ENCODE measurements around the gene ZNF511.
A peak's percentile ranks its signal among the peaks of the same experiment; 100 is the strongest.
"Not testable (repeated sequence)": the region's sequence is repeated elsewhere in the genome, so short reads cannot be mapped to it uniquely, and the experiment has no call there.

The ZNF511 gene

DNA sequence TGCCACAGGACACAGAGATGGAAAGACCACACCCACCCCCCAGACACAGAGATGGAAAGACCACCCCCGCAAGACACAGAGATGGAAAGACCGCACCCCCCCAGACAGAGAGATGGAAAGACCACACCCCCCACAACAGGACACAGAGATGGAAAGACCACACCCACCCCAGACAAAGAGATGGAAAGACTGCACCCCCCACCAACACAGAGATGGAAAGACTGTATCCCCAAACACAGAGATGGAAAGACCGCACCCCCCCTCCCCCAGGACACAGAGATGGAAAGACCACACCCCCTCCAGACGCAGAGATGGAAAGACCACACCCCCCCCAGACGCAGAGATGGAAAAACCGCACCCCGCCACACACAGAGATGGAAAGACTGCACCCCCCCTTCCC lies 8.0 kb downstream of the ZNF511 start:
- DNase-seq, result no peak

DNA sequence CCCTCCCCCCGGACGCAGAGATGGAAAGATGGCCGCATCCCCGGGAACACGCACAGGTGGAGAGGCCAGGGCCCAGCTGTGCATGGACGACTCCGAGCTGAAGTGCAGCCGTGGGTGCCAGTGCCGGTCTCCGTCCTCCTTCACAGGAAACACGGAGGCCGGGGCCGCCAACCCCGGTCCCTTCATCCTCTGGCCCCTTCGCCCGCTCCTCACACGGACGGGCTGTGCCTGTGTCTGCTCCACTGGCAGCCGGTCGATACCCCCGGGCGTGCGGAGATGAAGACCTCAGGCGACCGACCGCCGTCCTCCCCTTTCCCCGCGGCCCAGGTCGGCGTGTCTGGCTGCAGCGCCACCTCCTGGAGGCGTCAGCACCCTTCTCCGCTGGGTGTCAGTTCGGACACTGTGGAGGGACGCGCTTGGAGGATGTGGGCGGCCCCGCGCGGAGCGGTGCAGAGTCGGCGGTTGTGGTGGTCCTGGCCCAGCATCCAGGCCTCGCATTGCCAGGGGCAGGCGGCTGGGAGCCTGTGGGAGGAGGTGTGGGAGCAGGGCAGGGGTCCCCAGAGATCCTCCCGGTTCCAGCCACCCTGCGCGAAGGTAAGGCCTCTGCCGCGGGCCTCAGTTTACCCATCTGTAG lies 9.9 kb downstream of the ZNF511 start:
- DNase-seq, result peak; percentile 69

DNA sequence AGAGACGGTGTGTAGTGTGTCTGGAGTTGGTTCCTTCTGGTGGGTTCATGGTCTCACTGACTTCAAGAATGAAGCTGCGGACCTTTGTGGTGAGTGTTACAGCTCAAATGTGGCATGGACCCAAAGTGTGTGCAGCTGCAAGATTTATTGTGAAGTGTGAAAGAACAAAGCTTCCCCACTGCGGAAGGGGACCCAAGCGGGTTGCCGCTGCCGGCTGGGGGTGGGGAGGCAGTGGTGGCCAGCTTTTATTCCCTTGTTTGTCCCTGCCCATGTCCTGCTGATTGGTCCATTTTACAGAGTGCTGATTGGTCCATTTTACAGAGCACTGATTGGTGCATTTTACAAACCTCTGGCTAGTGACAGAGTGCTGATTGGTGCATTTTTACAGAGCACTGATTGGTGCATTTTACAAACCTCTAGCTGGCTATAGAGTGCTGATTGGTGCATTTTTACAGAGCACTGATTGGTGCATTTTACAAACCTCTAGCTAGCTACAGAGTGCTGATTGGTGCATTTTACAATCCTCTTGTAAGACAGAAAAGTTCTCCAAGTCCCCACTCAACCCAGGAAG lies 12.2 kb downstream of the ZNF511 start:
- not testable (repeated sequence) for DNase-seq

DNA sequence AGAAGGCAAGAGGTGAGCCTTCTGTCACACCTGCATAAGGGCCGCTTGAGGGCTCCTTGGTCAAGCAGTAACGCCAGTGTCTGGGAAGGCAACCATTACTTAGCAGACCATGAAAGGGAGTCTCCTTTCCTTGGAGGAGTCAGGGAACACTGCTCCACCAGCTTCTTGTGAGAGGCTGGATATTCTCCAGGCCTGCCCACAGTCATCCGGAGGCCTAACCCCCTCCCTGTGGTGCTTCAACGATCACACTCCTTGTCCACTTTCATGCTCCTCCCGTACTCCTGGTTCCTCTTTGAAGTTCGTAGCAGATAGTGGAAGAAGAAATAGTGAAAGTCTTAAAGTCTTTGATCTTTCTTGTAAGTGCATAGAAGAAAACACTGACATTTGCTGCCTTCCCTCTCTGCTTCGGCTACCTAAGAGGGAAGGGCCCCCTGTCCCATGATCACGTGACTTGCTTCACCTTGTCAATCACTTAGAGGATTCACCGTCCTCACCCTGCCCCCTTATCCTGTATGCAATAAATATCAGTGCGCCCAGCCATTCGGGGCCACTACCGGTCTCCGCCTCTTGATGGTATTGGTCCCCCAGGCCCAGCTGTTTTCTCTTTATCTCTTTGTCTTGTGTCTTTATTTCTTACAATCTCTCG lies 13.5 kb downstream of the ZNF511 start:
- DNase-seq, result not testable (repeated sequence)

DNA sequence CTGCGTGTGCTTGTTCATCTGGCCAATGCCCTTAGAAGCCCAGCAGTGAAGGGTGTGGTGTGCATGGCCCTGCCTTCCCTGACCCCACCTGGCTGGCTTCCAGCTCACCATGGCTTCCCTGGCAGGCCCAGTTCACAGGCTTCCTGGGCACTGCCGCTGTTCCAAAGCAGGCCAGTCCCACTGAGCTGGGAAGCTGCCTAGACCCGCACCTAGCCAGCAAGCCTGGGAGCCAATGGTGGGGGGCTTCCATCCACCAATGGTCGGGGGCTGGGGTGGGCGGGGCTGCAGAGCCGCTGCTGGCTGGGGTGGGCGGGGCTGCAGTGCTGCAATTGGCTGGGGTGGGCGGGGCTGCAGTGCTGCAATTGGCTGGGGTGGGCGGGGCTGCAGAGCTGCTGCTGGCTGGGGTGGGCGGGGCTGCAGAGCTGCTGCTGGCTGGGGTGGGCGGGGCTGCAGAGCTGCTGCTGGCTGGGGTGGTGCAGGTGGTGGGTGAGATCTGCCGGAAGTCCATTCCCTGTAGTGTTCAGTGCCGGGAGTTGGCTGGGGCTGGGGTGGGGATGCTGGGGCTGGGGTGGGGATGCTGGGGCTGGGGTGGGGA lies 15.6 kb downstream of the ZNF511 start:
- DNase-seq, result peak; percentile 59

DNA sequence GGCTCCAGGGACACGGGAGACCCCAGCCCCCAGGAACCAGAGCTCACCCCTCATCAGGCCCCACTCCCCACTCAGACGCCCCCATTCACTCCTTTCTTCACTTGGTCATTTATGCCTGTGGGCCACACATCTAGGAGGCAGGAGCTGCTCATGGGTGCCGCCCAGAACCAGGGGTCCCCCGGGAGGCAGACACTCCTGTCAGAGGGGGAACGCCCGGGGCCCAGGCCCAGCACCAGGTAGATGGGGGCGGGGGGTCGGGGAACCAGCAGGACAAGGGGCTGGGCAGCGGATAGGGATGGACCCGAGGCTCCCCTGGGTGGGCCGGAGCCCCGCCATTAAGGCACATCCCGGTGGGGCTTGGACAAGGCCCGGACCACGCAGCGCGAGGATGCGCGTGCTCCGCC lies 16.1 kb downstream of the ZNF511 start:
- DNase-seq, result no peak

DNA sequence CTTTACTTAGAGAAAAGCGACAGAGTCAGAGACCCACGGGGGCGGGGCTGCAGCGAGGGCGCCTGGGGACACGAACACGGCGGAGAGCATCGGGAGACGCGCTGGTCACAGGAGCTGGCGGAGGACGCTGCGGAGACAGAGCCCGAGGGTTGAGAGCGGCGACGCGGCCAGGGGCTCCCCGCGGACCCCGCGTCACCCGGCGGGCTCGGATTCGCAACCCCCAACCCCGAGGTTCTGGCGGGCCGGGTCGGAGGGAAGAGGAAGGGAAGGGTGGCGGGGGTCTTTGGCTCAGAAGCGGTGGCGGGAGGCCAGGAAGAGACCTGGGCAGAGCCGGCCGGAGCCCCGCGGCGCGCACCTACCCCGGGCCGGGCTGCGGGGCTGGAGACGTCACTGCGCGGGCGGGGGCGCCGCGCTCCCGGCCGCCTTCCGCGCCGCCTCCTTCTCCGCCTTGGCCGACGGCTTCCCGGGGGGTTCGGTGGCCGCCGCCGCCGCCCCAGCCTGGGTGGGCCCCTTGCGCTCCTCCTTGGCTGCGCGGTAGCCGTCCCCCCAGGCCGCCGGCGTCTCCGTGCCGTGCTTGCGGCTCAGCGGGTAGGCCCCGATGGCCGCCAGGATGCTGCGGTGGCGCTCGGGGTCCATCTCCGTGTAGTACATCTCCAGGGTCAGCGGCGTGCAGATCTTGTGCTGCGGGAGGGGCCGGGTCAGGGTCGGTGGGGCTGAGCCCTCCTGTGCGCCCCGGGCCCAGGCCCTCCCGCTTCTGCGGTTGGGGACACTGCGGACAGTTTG lies 16.9 kb downstream of the ZNF511 start:
- no peak for DNase-seq

DNA sequence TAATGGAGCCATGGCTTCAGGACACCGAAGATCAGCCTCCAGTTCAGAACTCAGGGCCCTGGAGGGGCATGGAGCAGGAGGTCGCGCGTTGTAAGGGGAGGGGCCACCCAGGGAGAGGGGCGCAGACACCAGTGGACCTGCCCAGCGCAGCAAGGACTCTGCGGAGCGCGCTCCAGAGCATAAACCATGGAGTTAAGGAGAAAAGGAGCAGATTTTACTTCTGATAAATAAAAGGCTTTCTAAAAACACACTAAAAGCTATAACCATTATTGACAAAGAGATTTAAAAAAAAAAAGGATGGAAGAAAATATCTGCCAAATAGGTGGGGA lies 17.5 kb downstream of the ZNF511 start:
- DNase-seq, result no peak

DNA sequence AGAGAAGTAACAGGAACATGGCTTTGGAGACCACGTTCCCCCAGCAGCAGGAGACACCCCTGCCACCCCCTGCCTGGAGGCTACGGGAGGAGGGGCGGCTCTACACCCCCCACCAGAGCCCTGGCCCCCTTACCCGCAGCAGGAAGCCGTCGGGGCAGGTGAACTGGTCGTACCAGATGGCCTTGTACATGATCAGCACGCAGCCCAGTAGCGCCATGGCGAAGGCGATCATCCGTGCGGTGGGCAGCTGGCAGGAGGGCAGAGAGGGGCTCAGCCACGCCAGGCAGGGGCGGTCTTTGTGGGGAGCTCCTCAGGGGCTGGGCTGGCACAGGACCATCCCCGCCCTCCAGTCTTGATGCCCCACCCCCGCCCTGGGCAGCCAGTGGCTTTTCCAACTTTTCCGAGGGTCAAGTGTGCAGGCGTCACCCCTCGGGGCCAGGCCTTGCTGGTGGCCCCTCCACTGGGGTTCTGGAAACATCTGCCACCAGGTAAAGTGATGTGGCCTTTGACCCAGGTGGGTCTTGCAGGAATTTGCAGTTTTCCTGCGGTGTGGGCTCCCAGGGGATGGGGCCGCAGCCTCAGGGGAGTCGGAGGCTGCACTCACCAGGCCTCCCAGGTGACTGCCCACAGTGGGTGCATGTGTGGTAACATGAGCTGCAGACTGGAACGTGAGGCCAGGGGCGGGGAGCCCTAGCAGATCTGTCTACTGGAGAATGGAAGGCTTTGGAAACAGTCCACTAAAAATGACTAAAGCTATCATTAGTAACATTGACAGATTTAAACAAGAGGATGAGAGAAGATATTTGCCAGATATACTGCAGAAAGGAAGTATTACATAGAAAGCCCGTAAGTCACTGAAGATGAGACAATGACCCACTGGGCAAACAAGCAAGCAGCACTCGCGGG lies 18.3 kb downstream of the ZNF511 start:
- no peak for DNase-seq

DNA sequence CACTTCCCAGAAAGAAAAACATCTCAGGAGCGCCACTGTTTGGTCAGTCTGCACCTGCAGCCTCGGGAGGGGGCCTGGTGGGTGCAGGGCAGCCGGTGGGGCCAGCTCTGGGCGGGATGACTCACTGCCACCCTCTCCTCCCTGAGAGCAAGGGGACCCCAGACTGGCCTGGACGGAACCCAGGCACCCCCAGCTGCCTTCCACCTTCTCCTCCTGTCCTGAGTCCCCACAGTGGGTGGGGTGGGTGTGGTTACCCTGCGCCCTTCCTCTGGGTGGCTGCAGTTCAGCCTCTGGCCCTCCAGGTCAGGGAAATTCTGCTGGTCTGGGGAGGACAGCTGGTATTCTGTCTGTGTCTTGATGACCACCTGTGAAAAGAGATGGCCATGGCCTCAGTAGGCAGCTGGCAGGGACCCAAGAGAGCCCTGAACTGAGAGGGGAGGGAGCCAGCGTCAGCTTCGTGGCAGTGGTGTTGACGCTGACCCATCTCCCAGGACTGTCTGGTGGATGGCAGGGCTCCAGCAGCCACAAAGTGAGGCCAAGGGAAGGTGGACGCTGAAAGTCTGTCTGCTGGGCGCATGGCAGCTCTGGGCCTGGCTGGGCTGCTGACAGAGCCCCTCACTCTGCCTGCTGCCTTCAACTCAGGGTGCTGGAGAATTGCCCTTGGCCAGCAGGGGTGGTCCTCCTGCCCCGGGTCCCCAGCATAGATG lies 19.1 kb downstream of the ZNF511 start:
- no peak for DNase-seq

DNA sequence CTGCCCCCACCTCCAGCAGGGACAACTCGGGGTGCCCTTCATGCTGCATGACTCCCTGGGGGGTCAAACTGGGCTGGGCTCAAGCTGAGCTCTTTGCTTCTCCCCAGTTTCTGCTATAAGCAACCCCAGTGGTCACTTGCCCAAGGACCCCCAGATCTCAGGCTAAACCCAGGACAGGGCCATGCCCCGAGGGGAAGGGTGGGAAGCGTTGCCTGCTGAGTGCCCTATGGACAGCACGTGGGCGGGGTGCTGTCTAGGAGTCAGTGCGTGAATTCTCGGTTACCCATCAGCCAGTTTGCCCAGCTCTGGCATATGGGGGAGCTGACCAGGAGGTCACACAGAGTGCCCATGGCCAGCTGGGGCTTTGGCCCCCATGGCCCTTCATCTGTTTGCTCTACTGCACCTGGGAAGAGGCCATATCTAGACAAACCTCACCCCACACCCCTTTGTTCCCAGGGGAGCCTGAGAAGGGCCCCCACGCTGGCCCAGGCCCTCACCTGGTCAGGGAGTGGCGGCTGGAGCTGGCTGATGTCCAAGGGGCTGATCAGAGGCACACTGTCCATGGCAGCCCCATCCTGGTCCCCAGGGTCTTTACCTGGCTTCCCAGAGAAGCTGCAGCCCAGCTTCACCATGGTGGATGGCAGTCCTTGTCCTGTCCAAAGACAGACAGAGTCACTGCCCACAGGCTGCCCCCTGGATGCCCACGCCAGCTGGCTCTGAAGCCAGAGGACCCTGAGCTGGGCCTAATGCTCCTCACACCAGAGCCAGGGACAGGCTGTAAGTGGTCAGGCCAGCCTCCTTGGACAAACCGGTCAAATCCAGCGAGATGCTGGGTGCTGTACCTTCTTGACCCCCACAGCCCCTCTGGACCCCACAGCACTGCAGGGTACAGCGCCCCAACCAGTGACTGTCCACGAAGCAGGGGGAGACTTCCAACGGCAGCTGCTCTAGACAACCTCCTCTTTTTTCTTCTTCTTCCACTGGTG lies 19.9 kb downstream of the ZNF511 start:
- no peak for DNase-seq

DNA sequence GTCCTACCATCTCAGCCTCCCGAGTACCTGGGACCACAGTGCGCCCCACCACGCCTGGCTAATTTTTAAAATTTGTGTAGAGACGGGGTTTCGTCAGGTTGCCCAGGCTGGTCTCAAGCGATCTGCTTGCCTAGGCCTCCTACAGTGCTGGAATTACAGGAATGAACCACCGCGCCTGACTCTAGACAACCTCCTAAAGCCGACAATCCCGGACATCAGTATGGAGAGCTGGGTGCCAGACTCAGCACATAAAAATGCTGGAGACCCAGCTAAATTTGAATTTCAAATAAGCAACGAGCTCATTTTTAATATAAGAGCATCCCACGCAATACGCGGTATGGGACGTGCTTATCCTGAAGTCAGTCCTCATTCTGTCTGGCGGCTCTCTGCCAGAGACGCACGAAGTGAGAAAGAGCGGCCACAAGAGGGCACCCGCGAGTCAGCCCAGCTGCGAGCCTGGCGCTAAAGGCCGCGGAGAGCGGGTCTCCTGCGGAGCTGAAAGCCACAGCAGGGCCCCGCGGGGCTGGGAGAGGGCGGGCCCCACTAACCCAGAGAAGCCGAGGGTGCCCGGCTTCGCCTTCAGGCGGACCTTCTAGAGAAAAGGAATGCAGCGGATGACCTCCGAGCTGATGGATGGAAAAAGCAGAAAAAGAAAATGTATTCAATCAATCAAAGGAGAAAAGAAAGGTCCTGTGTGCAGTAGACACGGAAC lies 20.9 kb downstream of the ZNF511 start:
- DNase-seq, result peak; percentile 89

DNA sequence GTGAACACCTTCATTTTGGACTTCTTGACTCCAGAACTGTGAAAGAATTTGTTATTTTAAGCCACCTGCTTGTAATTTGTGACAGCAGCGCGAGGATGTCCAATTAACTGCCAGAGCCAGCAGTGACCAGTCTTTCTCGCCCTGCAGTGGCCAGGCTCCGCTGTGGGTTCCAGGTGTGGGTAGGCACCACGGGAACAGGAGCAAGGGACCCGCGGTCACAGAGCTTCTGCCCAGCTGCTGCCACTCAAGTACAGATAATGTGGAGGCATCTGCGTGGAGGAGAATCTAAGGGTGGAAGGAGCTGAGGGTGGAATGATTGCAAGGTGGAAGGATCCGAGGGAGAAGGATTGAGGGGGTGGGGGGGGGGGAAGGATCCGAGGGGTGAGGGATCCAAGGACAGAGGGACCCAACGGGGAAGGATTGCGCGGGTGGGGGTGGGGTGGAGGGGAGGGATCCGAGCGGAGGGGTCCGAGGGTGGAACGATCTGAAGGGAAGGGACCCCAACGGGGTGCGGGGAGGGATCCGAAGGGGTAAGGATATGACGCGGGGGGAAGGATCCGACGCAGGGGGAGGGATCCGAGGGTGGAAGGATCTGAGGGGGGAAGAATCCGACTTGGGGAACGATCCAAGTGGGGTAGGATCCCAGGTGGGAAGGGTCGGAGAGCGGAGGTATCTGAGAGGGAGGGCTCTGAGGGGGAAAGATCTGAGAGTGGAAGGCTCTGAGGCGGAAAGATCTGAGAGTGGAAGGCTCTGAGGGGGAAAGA lies 24.4 kb downstream of the ZNF511 start:
- no peak for DNase-seq

DNA sequence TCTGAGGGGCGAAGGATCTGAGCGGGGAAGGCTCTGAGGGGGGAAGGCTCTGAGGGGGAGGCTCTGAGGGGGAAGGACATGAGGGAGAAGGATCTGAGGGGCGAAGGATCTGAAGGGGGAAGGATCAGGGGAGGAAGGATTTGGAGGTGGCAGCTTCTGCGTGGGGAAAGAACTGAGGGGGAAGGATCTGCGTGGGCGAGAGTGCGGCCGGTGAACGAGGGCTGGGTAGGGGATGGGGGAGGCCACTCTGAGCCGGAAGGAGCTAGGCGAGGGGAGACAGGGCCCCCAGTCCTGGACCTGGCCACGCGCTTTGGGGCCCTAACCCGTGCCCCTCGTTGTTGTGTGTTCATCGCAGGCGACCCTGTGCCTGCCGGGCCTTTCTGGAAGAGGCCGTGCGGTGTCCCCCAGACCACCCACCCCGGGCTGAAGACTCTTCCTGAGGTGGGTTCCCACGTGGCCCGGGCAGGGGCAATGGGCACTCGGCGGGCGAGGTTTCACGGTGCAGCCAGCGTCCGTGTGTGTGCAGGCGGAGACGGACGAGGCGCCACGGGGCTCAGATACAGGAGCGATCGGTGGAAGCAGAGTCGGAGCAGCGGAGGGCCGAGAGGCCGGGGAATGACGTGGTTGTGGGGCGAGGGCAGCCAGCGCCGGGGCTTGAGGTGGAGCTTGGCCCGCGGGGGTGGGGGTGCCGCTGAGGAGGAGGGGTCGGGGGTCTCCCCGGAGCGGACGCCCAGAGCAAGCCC lies 26.0 kb downstream of the ZNF511 start:
- DNase-seq, result no peak

DNA sequence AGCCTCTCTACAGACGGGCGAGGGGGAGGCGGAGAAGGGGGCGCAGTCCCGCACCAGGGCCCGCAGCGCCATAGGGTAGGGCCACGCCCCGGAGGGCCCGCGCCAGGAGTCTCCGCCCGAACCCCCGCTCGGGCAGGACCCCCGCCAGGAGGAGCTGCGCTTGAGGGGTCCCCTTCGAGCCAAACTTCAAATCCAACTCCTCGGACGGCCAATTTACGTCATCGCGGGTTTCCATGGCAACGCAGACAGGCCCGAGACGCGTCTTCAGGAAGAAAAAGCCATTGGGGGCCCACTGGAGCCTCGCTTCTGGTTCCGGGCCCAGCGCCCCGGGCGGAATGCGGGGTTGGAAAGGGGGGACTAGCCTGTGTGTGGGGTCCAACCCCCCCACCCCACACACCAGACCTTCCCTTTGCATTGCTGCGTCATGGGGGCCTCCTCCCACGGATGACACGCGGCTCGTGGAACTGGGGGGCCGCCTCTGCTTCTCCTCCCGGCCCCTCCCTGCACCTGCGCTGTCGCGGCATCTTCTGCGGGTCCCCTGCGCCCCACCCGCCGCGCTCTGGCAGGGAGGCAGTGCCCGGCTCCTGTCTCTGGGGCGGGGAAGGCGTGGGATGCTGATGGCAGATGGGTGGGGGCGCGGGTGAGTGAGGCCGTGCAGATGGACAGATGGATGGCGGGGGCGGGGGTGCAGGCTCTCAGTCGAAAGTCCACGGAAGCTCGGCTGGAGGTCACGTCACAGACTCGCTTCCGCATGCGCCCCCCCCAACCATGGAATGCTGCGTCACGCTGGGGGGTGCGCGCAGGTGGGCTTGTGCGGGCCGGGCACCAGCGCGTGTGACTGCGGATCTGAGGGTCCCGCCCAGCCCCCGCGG lies 26.8 kb downstream of the ZNF511 start:
- DNase-seq, result peak; percentile 76

DNA sequence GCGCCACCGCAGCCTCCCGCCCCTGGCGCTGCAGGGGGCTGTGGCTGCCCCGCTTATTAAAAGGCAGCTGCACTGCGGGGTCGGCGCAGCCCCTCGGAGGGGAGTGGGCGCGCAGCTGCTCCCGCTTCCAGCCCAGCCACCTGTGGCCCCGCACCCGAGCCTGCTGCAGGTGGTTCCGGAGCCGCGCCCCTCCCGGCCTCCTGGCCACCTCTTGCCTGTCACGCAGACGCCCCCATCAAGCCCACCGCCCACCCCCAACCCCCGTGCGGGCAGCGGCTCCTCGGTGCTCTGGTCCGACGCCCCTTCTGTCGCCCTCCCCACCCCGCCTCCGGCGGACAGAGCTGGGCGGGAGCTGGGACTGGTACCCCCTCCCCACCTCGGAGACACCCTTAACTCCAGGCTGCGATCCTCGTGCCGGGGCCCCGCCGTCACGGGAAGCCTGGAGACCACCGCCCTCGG lies 27.4 kb downstream of the ZNF511 start:
- DNase-seq, result no peak

Data from stimulated activated CD4-positive, alpha-beta T cell treated with anti-CD3 and anti-CD28 coated beads, Interleukin-4, amount 100 ng/mL, for 24 hours (primary cell).